NT2/D1 (cell line): ENCODE data around the gene BIRC6.

Source experiments
- SUZ12 ChIP-seq: IDR thresholded peaks from 2 replicates; pipeline ENCODE4 v1.6.1; 2011; ENCODE audit not compliant: insufficient read length, insufficient read depth; ENCODE audit errors: extremely low read depth
- YY1 ChIP-seq: IDR thresholded peaks from 2 replicates; pipeline ENCODE4 v1.6.1; 2011; ENCODE audit not compliant: insufficient read length, insufficient read depth
- ZNF274 ChIP-seq: IDR thresholded peaks from 2 replicates; pipeline ENCODE4 v1.6.1; 2011; ENCODE audit warnings: mild to moderate bottlenecking, low read depth, low read length

DNA sequence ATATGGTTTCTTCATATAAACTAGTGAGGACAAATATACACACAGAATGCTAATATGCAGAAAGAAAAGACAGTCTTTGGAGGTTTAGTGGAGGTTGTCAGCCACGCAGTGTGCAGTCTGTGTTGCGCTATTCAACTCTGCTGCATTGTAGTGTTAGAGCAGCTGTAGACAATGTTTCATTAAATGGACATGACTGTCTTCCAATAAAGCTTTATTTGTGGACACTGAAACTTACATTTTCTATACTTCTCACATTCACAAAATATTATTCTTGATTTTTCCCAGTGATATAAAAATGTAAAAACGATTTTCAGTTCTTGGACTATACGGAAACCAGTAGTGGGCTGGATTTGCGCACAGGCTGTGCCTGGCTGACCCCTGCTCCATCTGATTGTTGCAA, 284.4 kb downstream of the BIRC6 start:
- no peak for TF ChIP-seq YY1
- TF ChIP-seq ZNF274: no peak
- no peak for TF ChIP-seq SUZ12
